Stimulated activated CD8-positive, alpha-beta memory T cell treated with anti-CD3 and anti-CD28 coated beads, Interleukin-7, amount 100 ng/mL, for 24 hours (primary cell): Measurements from ENCODE around the gene DKKL1.
"Not testable (repeated sequence)": the region's sequence is repeated elsewhere in the genome, so short reads cannot be mapped to it uniquely, and the experiment has no call there.

Source experiments
- DNase-seq: peaks from one replicate; pipeline ENCODE4 v3.0.0-alpha.2; 2020; ENCODE audit warnings: low read depth

Gene DKKL1

DNA sequence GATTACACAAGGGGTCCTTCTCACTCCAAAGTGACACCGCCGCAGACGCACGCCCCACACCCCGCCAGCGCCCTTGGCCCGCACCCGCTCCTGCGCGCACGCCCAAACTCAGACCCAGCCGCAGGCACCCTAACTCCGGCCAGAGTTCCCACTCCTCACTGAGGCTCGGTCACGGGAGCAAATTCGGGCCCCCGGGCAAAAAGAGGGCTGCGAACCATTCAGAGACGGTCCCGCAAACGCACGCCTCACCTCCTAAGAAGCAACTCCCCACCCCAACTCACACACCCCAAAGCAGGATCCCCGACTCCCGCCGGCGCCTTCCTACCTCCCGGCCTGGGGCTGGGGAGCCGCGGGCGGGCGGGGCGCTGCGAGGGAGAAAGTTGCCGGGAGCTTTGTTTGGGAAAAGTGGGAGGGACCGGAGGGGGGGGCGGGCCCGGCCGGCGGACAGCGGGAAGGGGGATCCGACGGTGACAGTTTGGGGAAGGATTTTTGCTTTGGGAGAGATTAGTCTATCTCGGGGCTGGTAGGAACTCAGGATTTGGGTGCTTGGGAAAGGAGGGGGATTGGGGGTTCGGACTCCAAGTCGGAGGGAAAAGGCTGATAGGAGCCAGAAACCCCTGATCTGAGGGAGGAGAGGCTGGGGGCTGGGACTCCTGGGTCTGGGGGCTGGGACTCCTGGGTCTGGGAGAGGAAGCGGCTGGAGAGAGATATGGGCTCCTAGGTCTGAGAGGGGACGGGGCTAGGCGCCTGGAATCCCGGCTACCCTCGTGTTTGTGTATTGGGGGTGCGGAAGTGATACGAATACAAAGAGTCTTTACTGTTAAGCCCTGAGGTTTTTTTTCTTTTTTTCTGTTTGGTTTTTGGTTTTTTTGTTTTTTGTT, 1.4 kb upstream of the DKKL1 start, which contains the start of gene TEAD2:
TEAD2 (minus strand) TSS at position 369 of the 881 bp plus-strand sequence. CDS start 2,341 bp downstream, outside the sequence.
- no peak for DNase-seq

DNA sequence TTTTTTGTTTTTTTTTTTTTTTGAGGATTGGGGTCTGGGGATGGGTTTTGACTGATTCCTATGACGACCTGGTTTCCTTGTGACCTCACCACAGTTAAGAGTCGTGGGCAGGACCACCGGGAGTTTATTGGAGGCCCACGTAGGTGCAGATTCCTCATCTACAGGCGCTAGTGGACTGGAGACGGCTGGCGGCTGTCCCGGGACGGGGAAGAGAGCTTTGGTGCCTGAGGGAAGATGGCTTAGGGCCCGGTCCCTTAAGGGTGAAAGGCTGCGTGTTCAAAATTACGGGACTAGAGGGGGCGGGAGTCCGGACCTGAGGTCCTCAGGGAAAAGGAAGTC, 779 bp upstream of the DKKL1 start:
- DNase-seq = no peak

DNA sequence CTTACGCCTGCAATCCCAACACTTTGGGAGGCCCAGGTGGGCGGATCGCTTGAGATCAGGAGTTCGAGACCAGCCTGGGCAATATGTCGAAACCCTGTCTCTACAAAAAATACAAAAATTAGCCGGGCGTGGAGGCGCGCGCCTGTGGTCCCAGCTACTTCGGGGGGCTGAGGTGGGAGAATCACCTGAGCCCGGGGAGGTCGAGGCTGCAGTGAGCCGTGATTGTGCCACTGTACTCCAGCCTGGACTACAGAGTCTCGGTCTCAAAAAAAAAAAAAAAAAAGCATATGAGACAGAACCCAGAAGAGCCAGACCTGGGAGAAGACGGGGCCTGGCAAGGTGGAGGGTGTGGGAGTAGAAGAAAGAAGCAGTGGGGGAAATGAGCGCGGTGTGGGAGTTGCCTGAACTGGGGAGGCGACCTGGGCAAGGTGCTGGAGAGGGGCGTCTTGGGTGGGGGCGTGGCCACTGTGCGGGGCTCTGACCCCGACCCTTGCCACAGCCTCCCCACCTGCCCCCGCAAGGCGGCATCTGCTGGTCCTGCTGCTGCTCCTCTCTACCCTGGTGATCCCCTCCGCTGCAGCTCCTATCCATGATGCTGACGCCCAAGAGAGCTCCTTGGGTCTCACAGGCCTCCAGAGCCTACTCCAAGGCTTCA, 533 bp downstream of the DKKL1 start:
- DNase-seq = no peak

DNA sequence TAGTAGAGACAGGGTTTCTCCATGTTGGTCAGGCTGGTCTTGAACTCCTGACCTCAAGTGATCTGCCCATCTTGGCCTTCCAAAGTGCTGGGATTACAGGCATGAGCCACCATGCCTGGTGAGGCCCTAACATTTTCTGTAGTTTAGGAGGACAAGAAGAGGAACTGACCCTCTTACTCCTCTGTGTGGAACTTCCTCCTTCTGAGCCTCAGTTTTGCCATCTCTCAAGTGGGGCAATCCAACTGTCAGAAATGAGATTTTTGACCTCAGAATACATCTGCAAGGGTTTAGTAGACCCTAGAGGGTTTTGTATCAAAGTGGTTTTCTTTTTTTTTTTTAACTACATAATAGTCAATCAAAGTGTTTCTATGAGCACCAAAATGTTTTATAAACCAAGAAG, 2.4 kb downstream of the DKKL1 start:
- DNase-seq = no peak

DNA sequence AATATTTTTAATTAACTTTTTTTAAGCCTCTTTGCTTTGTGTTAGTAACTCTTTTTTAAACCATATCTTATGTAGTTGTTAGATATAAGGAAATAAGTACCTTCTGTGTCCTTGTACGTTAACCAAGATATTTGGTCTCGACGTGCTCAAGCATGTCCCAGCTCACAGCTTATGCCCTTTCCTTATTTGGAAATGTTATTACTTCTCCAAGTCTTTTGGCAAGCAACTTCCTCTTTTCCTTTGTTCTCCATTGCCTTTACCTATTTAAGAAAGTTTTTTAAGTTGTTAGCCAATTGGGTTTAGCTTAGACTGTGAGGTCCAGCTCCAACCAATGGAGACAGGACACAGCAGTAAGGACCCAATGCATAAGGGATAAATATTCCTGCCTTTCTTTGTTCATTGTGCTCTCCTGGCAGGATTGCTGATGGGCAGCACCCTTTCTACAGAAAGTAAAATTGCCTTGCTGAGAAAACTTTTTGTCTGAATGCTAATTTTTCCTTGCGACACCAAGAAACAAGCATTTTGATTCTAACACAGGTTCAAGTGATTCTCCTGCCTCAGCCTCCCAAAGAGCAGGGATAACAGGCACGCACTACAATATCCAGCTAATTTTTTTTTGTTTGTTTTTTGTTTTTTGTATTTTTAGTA, 5.2 kb downstream of the DKKL1 start:
- DNase-seq = no peak

DNA sequence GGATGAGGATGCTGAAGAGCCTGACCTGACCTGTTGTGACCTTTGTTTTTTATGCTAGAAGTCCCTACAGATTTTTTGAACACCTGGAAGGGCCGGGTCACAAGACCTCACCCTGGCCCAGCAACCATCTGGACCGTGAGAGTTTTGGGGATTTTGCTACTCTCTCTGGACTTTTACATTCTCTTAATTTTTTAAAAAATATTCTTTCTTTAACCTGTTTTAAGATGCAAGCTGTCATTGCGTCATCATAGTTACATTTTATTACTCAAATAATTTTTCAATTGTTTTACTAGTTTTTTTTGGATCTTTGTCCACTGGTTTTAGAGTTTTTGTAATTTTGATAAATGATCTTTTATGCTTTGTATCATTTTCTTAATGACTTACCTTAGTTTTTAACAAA, 7.5 kb downstream of the DKKL1 start:
- DNase-seq = no peak

DNA sequence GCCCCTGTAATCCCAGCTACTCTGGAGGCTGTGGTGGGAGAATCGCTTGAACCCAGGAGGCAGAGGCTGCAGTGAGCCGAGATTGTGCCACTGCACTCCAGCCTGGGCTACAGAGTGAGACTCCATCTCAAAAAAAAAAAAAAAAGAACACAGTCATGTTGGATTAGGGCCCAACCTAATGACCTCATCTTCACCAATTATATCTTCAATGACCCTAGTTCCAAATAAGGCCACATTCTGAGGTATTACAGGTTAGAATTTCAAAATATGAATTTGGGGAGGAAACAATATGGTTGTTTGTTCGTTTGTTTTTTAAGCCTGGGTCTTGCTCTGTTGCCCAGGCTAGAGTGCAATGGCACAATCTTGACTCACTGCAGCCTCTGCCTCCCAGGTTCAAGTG, 9.5 kb downstream of the DKKL1 start:
- DNase-seq = not testable (repeated sequence)

DNA sequence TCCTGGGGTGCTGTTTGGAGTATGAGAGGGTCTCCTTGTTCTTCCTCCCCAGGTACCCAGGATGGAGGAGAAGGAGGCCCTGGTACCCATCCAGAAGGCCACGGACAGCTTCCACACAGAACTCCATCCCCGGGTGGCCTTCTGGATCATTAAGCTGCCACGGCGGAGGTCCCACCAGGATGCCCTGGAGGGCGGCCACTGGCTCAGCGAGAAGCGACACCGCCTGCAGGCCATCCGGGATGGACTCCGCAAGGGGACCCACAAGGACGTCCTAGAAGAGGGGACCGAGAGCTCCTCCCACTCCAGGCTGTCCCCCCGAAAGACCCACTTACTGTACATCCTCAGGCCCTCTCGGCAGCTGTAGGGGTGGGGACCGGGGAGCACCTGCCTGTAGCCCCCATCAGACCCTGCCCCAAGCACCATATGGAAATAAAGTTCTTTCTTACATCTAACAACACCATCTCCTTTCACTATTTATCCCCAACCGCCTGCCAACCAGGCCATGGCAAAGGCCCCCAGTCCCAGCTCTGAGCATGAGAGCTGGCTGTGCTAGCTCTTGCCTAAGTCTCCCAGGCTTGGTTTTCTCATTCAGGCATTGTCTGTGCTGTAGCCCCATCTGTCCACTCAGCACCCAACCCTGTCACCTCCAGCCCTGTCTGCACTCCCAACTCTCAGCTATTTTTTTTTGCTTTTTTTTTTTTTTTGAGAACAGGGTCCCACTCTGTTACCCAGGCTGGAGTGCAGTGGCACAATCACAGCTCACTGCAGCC, 11.2 kb downstream of the DKKL1 start:
- no peak for DNase-seq

DNA sequence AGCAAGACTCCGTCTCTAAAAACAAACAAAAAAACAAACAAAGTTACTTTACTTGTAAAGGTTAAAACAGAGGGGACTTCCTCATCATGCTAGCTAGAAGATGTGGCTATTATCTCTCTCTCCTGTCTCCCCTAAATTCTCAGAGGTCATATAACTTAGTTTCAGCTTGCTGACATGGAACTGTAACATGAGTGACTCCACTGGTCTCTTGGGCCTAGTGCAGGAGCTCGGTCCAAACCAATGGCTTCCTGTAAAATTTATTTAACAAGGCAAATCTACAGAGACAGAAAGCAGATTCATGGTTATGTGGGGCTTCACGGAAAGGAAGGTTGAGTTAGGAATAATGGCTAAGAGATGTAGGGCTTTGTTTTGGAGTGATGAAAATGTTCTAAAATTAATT, 14.8 kb downstream of the DKKL1 start:
- DNase-seq = no peak

DNA sequence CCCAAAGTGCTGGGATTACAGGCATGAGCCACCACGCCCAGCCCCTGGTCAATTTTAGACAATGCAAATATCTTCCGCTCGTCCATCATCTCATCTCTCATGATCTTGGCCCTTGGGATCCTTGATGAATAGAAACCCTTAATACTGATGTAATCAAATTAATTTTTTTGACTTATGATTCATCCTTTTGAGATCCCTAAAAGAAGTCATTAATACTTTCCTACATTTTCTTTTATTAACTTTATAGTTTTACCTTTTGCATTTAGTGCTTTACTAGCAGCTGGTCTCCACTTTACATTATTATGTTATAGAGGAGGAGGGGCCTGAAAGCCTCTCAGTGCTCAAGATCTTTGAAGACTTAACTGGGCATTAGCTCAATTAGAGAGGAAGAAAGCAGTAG, 16.7 kb downstream of the DKKL1 start:
- DNase-seq = no peak

DNA sequence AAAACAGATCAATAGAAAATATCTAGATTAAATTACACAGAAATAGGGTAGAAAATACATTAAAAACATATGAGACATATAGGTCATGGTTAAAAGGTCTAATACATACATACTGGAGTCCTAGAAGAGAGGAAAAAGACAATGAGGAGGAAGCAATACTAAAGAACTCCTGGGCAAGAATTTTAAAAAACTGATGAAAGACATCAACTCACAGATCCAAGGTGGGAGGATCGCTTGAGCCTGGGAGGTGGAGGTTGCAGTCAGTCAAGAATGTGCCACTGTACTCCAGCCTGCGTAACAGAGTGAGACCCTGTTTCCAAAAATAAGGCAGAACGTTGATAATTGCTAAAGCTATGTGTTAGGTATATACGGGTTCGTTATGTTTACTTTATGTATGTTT, 19.0 kb downstream of the DKKL1 start:
- no peak for DNase-seq

DNA sequence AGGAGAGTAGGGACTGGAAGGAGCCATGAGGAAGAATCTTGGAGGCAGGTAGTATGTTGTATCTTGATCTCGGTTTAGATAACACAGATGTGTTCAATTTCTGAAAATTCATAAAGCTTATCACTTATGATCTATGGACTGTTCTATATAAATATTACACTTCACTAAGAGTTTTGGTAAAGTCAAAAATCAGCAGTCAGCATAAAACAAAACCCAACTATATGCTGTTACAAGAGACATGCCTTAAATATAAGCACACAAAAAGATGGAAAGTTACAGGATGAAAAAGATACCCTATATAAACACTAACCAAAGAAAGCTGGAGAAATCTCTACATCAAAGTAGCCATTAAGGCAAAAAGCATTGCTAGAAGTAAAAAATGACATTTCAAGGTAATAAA, 19.9 kb downstream of the DKKL1 start:
- no peak for DNase-seq

DNA sequence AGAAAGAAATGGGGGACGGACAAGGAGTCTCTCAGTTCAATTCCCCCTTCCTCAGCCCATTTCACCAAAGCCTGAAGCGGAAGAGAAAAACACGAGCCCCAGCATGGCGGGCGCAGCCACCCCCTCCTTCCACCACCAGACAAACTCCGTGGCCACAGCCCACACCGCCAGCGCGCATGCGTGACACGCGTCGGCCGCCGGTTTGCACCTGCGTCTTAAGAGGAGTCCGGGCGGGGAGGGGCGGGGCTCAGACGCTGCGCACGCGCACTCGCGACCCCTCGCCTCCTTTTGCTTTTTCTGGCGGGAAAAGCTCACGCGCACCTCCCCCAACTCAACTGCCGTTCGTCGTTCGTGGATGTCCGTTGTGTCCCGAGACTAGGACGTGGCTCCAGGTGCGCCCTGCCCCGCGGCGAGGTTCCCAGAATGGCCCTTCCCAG, 24.3 kb downstream of the DKKL1 start, which contains the start of gene KASH5:
KASH5 (plus strand) TSS at position 314 of the 437 bp plus-strand sequence. CDS start 2,635 bp downstream, outside the sequence.
- peak; percentile 82 for DNase-seq

DNA sequence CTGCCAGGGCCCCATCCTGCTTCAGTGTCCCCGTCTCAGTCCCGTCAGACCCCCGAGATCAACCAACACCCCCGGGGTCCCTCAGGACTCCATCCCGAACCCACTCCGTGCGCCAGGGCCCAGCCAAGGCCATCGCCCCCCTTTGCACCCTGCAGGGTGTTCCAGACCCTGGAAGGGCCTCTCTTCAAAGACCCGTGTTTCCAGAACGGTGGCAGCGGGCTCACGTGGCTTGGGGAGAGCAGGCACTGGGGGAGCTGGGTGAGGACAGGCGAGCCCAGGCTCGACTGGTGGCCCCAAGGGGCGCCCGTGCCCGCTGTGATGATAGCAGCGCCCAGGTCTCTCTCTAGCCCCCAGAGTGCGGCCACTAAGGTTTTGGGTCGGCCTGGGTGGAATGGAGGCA, 25.7 kb downstream of the DKKL1 start:
- no peak for DNase-seq

DNA sequence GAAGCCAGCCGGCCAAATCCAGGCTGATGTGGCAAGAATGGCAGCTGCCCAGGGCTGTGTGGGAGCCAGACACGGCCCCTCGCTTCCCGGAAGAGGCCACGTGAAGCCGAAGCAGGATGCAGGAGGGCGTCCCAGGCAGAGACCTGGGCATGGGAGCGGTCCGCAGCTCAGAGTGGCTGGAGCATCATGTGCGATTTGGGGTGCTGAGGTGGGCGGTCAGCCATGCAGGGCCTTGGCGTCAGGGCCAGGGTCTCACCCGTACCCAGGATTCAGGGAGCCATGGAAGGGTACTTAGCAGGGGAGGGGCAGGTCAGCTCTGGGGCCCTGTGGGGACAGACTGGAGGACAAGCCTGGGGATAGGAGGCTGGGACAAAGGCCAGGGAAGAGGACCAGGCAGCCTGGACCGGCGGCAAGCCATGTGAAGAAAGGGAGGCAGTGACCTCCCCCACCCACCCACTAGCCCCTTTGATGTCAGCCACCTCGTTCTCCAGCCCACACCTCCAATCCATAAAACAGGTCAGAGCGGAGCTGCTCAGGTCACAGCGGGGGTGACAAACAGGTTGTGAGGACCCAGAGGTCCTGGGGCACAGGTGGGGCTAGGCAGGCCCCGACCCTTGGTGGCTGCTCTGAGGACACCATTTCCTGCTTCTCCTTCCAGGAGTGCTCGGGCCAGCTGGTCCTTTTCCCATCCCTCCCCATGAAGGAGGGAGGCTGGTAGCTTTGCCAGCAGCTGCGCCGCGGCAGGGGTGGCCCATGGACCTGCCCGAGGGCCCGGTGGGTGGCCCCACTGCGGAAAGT, 26.7 kb downstream of the DKKL1 start:
- DNase-seq = no peak

DNA sequence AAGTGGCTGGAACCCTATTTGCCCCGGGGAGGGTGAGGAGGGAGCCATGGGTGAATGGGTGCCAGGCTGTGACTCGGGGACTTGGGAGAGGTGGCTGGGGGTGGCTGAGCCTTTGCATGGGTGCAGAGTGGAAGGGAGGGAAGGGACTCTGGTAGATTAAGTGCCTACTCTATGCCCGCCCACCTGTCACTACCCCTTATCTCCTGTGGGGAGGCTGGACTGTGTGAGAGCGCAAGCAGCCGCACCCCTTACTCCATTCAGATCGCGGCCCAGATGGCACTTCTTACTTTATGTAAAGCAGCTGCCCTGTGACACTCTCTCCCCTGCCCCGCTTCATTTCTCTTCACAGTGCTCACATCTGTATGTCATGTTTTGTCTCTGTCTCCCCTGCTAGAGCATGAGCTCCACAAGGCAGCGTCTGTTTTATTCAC, 27.3 kb downstream of the DKKL1 start:
- no peak for DNase-seq

DNA sequence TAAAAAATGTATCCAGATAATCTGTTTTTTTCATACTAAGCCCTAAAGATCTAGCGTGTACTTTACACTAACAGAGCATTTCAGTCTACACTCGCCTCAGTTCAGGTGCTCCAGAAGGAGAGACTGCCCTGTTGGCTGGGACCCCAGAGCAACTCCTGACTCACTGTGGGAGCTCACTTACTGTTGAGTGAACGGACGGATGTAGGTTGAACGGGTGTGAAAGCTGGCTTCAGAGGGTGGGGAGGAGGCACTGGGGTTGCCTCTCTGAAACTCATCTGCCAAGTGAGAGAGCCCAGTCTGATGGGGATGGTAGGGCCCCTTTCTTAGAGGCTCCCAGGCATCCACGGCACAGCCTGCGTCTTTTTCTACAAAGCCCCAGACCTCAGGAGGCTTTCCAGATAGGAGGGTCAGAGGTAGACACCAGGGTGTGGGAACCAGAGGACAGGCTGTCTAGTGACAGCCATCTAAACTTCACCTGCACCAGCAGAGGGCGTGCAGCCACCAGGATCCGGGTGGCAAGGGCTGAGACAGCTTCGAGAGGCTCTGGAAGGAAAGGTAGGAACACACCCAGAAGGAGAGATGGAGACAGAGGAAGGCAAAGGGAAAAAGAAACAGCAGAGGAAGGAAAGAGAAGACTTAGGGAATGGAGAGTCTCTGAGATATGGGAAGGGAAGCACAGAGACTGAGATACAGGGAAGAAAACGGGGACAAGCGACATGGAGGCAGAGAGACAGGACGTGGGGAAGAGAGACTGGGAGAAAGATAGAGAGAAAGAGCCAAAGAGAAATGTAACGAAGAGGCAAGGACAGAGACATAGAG, 28.1 kb downstream of the DKKL1 start:
- peak; percentile 46 for DNase-seq

DNA sequence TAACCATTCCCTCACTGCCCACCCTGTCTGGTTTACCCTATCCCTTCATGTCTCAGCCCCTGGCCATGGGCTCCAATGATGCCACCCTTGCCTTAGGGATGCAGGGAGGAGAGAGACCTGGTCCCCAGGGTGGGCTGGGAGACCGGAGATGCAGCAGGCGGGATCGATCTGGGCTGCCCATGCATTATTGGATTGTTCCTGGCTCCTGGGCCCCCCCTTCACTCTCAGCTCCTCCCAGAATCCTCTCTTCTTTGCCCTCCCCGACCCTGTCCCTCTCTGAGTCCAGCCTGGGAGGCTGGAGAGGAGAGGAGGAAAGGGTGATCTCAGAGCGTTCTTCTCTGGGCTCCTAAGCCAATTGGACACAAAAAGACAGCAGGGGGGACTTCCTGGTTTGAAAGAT, 30.2 kb downstream of the DKKL1 start:
- DNase-seq = no peak

DNA sequence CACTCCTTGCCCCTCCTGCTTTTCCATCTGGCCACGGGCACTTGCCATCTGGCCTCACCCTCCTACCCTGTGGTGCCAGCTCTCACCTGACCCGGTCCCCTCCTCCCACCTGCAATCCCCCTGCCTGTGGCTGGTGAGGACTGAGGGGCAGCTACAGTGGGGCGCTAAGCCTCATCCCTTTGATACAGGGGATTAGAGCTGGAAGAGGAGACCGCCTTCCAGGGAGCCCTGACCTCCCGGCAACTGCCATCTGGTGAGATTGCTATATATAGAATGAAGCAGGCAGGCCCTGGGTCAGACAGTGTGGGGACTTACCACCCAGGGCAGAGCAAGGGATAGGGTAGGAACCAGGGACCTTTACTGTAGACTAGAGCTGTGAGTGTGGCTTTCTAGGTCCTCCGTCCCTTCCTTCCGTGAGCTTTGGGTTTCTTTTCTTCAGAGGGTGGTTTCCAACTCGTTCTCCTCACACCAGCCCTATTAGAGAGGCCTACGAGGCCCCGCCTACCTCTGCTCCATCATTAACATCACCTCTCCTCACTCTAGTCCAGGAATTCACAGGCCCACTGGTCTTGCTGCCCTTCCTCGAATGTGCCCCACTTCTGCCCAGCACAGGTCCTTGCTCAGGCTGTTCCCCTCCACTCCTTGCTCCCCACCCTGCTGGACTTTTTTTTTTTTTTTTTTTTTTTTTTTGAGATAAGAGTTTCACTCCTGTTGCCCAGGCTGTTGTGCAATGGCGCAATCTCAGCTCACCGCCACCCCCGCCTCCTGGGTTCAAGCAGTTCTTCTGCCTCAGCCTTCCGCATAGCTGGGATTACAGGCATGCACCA, 32.1 kb downstream of the DKKL1 start:
- DNase-seq = no peak
